ENCODE results near the gene SPO11.

DNA sequence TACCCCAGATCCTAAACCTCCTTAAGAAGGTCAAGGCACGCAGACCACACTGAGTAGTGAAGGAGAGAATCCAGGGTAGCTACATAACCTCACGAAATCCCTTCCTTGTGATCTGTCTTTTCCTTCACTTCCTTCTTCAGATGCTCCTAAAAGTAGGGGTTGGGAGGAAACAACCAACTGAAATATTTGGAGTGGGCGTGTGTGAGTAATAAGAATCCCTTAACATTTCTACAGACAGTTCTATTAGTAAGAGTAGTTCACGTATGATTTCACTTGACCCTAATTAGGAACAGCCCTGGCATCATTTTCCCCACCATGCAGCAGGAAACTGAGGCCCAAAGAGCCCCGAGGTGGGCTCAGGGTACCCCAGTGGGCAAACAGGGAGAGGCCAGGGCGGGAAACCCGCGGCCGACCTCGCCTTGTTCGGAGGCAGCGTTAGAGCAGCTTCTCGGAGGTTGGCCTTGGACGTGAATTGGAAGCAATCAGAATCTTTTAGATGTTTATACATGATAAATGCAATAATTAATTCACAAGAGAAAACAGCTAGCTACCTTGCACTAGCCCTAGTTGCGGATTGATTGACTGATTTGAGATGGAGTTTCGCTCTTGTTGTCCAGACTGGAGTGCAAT, 20.6 kb downstream of the SPO11 start:
- TF ChIP-seq, protein P1, sequence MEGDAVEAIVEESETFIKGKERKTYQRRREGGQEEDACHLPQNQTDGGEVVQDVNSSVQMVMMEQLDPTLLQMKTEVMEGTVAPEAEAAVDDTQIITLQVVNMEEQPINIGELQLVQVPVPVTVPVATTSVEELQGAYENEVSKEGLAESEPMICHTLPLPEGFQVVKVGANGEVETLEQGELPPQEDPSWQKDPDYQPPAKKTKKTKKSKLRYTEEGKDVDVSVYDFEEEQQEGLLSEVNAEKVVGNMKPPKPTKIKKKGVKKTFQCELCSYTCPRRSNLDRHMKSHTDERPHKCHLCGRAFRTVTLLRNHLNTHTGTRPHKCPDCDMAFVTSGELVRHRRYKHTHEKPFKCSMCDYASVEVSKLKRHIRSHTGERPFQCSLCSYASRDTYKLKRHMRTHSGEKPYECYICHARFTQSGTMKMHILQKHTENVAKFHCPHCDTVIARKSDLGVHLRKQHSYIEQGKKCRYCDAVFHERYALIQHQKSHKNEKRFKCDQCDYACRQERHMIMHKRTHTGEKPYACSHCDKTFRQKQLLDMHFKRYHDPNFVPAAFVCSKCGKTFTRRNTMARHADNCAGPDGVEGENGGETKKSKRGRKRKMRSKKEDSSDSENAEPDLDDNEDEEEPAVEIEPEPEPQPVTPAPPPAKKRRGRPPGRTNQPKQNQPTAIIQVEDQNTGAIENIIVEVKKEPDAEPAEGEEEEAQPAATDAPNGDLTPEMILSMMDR (IDR thresholded peaks at IDR 0.05), result no peak
- TF ChIP-seq POLR2A (IDR thresholded peaks at IDR 0.05), result no peak

All from Peyer's patch (tissue), 4 donors.